Measurements from ENCODE around the gene PRKAR1B.

The PRKAR1B gene

GRCh38 chr7:596071-596818 lies 130.8 kb downstream of the PRKAR1B start:
- DNase-seq (no peak), ATAC-seq (no peak)
- H3K27ac Mint-ChIP-seq = peak overlapping the region; percentile 67
- H3K4me3 Mint-ChIP-seq = no peak overlapping the region
- H3K36me3 Mint-ChIP-seq (ENCODE audit: low read depth) = peaks cover 21% of the 10 kb centered on the region
- no peaks in the 10 kb centered on the region for H3K27me3 Mint-ChIP-seq
- no peaks in the 10 kb centered on the region for H3K9me3 Mint-ChIP-seq
- peaks cover 60% of the 10 kb centered on the region for H3K4me1 Mint-ChIP-seq

GRCh38 chr7:595621-596010 lies 131.5 kb downstream of the PRKAR1B start:
- no peaks in the 10 kb centered on the region for H3K9me3 Mint-ChIP-seq
- peaks cover 21% of the 10 kb centered on the region for H3K36me3 Mint-ChIP-seq (ENCODE audit: low read depth)
- H3K4me3 Mint-ChIP-seq = no peak overlapping the region
- H3K27me3 Mint-ChIP-seq = no peaks in the 10 kb centered on the region
- DNase-seq (peak; percentile 40), ATAC-seq (peak; percentile 34)
- H3K27ac Mint-ChIP-seq = peak overlapping the region; percentile 67
- H3K4me1 Mint-ChIP-seq = peaks cover 55% of the 10 kb centered on the region

- no peak overlapping the region for H3K4me3 Mint-ChIP-seq
- no peak for DNase-seq
- peaks cover 49% of the 10 kb centered on the region for H3K4me1 Mint-ChIP-seq
- no peak for ATAC-seq
- H3K9me3 Mint-ChIP-seq = no peaks in the 10 kb centered on the region
- H3K27me3 Mint-ChIP-seq = no peaks in the 10 kb centered on the region
- H3K27ac Mint-ChIP-seq = peak overlapping the region; percentile 67
- peaks cover 21% of the 10 kb centered on the region for H3K36me3 Mint-ChIP-seq (ENCODE audit: low read depth)
Observed at GRCh38 chr7:594920-595620, 132.0 kb downstream of the PRKAR1B start.

GRCh38 chr7:594212-594913 lies 132.7 kb downstream of the PRKAR1B start:
- Mint-ChIP-seq H3K36me3 (ENCODE audit: low read depth) (peaks cover 23% of the 10 kb centered on the region), H3K9me3 (no peaks in the 10 kb centered on the region), H3K27ac (no peak overlapping the region), H3K4me1 (peaks cover 44% of the 10 kb centered on the region), H3K4me3 (peak overlapping the region; percentile 40), H3K27me3 (no peaks in the 10 kb centered on the region)
- no peak for DNase-seq
- no peak for ATAC-seq

- Mint-ChIP-seq H3K27ac (peak overlapping the region; percentile 69), H3K4me1 (peaks cover 41% of the 10 kb centered on the region), H3K9me3 (peaks cover 7% of the 10 kb centered on the region), H3K36me3 (ENCODE audit: low read depth) (peaks cover 32% of the 10 kb centered on the region), H3K4me3 (peak overlapping the region; percentile 40), H3K27me3 (no peaks in the 10 kb centered on the region)
- ATAC-seq (peak; percentile 37), DNase-seq (peak; percentile 52)
Observed at GRCh38 chr7:593324-594115, 133.6 kb downstream of the PRKAR1B start.

GRCh38 chr7:591856-592628 lies 135.0 kb downstream of the PRKAR1B start:
- peaks cover 12% of the 10 kb centered on the region for H3K9me3 Mint-ChIP-seq
- H3K36me3 Mint-ChIP-seq (ENCODE audit: low read depth) = peaks cover 45% of the 10 kb centered on the region
- no peak overlapping the region for H3K27ac Mint-ChIP-seq
- DNase-seq (no peak), ATAC-seq (no peak)
- H3K4me1 Mint-ChIP-seq = peaks cover 41% of the 10 kb centered on the region
- H3K27me3 Mint-ChIP-seq = no peaks in the 10 kb centered on the region
- no peak overlapping the region for H3K4me3 Mint-ChIP-seq

GRCh38 chr7:590731-591551 lies 136.1 kb downstream of the PRKAR1B start:
- H3K36me3 Mint-ChIP-seq (ENCODE audit: low read depth) = peaks cover 48% of the 10 kb centered on the region

GRCh38 chr7:589781-590575 lies 137.1 kb downstream of the PRKAR1B start:
- peaks cover 49% of the 10 kb centered on the region for H3K36me3 Mint-ChIP-seq (ENCODE audit: low read depth)
- peaks cover 47% of the 10 kb centered on the region for H3K4me1 Mint-ChIP-seq
- H3K27me3 Mint-ChIP-seq = no peaks in the 10 kb centered on the region
- no peak overlapping the region for H3K27ac Mint-ChIP-seq
- no peak for DNase-seq
- no peak overlapping the region for H3K4me3 Mint-ChIP-seq
- H3K9me3 Mint-ChIP-seq = peaks cover 21% of the 10 kb centered on the region
- ATAC-seq = no peak

More at GRCh38 chr7:590731-591551, 136.1 kb downstream of the PRKAR1B start:
- Mint-ChIP-seq H3K27ac (no peak overlapping the region), H3K27me3 (no peaks in the 10 kb centered on the region), H3K4me3 (no peak overlapping the region), H3K4me1 (peaks cover 46% of the 10 kb centered on the region), H3K9me3 (peaks cover 19% of the 10 kb centered on the region)
- ATAC-seq (no peak), DNase-seq (no peak)

GRCh38 chr7:587767-588166 lies 139.3 kb downstream of the PRKAR1B start:
- H3K4me1 Mint-ChIP-seq = peaks cover 51% of the 10 kb centered on the region
- ATAC-seq = no peak
- peaks cover 25% of the 10 kb centered on the region for H3K9me3 Mint-ChIP-seq
- no peak overlapping the region for H3K4me3 Mint-ChIP-seq
- no peak for DNase-seq
- no peaks in the 10 kb centered on the region for H3K27me3 Mint-ChIP-seq
- H3K27ac Mint-ChIP-seq = no peak overlapping the region
- peaks cover 64% of the 10 kb centered on the region for H3K36me3 Mint-ChIP-seq (ENCODE audit: low read depth)

GRCh38 chr7:586494-586893 lies 140.6 kb downstream of the PRKAR1B start:
- Mint-ChIP-seq H3K27me3 (no peaks in the 10 kb centered on the region), H3K27ac (peak overlapping the region; percentile 98), H3K36me3 (ENCODE audit: low read depth) (peaks cover 67% of the 10 kb centered on the region), H3K9me3 (peaks cover 25% of the 10 kb centered on the region), H3K4me3 (no peak overlapping the region), H3K4me1 (peaks cover 47% of the 10 kb centered on the region)
- DNase-seq = no peak
- no peak for ATAC-seq

GRCh38 chr7:585873-586272 lies 141.2 kb downstream of the PRKAR1B start:
- peak overlapping the region; percentile 38 for H3K4me3 Mint-ChIP-seq
- peak overlapping the region; percentile 98 for H3K27ac Mint-ChIP-seq

GRCh38 chr7:585229-585711 lies 141.8 kb downstream of the PRKAR1B start:
- Mint-ChIP-seq H3K27me3 (no peaks in the 10 kb centered on the region), H3K4me3 (peak overlapping the region; percentile 57), H3K4me1 (peaks cover 46% of the 10 kb centered on the region), H3K36me3 (ENCODE audit: low read depth) (peaks cover 67% of the 10 kb centered on the region), H3K9me3 (peaks cover 25% of the 10 kb centered on the region), H3K27ac (peak overlapping the region; percentile 98)
- DNase-seq = peak; percentile 73
- peak; percentile 79 for ATAC-seq

More at GRCh38 chr7:585873-586272, 141.2 kb downstream of the PRKAR1B start:
- H3K27me3 Mint-ChIP-seq = no peaks in the 10 kb centered on the region
- DNase-seq (no peak), ATAC-seq (peak; percentile 4)
- H3K4me1 Mint-ChIP-seq = peaks cover 46% of the 10 kb centered on the region
- H3K36me3 Mint-ChIP-seq (ENCODE audit: low read depth) = peaks cover 67% of the 10 kb centered on the region
- peaks cover 25% of the 10 kb centered on the region for H3K9me3 Mint-ChIP-seq
